Measurements from ENCODE around the gene STIP1. TPM values are rescaled to one million over a fixed set of nuclear protein-coding genes. Genes with fewer than 3 reads are reported as not detected.
A peak's percentile ranks its signal among the peaks of the same experiment; 100 is the strongest.

STIP1 gene
- polyA plus RNA-seq, 1 donor from 2014 or later, result 161 TPM

DNA sequence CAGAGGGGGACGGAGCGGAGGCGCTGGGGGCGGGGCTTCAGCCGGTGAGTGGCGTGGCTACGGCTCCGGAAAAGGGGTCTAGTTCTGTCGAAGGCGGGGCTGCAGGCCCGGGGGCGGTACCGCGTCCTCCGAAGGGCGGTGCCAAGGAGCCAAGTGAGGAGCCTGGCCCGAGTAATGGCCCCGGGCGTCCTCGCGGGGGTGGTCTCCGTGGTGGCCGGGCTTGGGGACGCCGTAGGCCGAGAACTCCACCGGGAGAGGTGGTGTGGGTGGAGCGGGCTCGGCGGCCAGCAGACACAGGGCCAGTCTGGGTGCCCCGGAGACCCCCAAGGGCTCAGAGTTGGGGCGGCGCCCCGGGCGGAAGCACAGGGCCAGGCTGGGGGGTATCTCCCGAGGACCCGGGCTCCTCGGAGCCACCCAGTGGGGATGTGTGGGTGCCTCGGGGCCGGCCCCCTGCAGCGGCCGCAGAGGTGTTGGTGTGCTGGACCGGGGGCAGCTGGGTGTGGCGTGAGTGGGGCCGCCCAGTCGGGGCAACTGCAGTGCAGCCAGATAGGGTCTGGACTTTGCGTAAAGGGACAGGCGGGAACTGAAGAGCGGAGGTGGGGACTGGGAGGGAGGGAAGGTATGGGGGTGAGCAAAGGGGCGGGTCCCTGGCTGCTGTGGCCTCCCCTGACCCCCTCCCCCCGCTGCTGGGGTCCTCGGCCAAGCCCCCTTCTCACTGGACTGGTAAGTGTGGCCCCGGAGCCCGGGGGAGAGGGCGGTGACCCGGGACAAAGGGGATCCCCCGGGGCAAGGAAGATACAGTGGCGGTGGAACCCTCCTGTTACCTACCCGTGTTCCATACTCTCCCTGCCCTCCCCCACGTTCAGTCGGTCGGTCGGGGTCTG is 55.8 kb downstream of the STIP1 start:
- Histone ChIP-seq H3K36me3 (ENCODE audit: insufficient read depth, low read length) (no peaks in the 10 kb centered on the region), H3K27ac (ENCODE audit: low read length) (peak overlapping the region; percentile 94), H3K9me3 (ENCODE audit: low read length) (no peaks in the 10 kb centered on the region), H4K20me1 (ENCODE audit: insufficient read depth) (no peaks in the 10 kb centered on the region), H3F3A (ENCODE audit: insufficient read depth, low read length, poor library complexity, severe bottlenecking) (no peaks in the 10 kb centered on the region), H3K27me3 (ENCODE audit: insufficient read depth, low read depth, low read length) (no peaks in the 10 kb centered on the region), H2AFZ (ENCODE audit: low read depth, low read length) (no peak overlapping the region), H3K9me2 (ENCODE audit: insufficient read depth, low read length) (no peaks in the 10 kb centered on the region), H3K4me3 (ENCODE audit: low read length) (peak overlapping the region; percentile 97), H3K79me2 (replicated peaks; ENCODE audit: insufficient read depth, low read length) (peaks cover 13% of the 10 kb centered on the region), H3K4me2 (ENCODE audit: low read length) (peak overlapping the region; percentile 80), H3K9ac (ENCODE audit: low read length) (peak overlapping the region; percentile 82)
- TF ChIP-seq POLR2AphosphoS5 (IDR thresholded peaks at IDR 0.05) (peak; percentile 45), SMC3 (conservative IDR thresholded peaks at IDR 0.05; ENCODE audit: poor library complexity) (no peak), TAF1 (IDR thresholded peaks at IDR 0.05; ENCODE audit: low read depth) (no peak), EP300 (conservative IDR thresholded peaks at IDR 0.05; ENCODE audit: poor library complexity, severe bottlenecking) (no peak), RAD21 (conservative IDR thresholded peaks at IDR 0.05) (no peak), MXI1 (conservative IDR thresholded peaks at IDR 0.05; ENCODE audit: poor library complexity, severe bottlenecking) (no peak)
- TF ChIP-seq, protein P1, sequence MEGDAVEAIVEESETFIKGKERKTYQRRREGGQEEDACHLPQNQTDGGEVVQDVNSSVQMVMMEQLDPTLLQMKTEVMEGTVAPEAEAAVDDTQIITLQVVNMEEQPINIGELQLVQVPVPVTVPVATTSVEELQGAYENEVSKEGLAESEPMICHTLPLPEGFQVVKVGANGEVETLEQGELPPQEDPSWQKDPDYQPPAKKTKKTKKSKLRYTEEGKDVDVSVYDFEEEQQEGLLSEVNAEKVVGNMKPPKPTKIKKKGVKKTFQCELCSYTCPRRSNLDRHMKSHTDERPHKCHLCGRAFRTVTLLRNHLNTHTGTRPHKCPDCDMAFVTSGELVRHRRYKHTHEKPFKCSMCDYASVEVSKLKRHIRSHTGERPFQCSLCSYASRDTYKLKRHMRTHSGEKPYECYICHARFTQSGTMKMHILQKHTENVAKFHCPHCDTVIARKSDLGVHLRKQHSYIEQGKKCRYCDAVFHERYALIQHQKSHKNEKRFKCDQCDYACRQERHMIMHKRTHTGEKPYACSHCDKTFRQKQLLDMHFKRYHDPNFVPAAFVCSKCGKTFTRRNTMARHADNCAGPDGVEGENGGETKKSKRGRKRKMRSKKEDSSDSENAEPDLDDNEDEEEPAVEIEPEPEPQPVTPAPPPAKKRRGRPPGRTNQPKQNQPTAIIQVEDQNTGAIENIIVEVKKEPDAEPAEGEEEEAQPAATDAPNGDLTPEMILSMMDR (IDR thresholded peaks at IDR 0.05; ENCODE audit: poor library complexity, severe bottlenecking), result peak; percentile 35
- TF ChIP-seq, protein P2, sequence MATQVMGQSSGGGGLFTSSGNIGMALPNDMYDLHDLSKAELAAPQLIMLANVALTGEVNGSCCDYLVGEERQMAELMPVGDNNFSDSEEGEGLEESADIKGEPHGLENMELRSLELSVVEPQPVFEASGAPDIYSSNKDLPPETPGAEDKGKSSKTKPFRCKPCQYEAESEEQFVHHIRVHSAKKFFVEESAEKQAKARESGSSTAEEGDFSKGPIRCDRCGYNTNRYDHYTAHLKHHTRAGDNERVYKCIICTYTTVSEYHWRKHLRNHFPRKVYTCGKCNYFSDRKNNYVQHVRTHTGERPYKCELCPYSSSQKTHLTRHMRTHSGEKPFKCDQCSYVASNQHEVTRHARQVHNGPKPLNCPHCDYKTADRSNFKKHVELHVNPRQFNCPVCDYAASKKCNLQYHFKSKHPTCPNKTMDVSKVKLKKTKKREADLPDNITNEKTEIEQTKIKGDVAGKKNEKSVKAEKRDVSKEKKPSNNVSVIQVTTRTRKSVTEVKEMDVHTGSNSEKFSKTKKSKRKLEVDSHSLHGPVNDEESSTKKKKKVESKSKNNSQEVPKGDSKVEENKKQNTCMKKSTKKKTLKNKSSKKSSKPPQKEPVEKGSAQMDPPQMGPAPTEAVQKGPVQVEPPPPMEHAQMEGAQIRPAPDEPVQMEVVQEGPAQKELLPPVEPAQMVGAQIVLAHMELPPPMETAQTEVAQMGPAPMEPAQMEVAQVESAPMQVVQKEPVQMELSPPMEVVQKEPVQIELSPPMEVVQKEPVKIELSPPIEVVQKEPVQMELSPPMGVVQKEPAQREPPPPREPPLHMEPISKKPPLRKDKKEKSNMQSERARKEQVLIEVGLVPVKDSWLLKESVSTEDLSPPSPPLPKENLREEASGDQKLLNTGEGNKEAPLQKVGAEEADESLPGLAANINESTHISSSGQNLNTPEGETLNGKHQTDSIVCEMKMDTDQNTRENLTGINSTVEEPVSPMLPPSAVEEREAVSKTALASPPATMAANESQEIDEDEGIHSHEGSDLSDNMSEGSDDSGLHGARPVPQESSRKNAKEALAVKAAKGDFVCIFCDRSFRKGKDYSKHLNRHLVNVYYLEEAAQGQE (IDR thresholded peaks at IDR 0.05; ENCODE audit: borderline replicate concordance), result no peak

DNA sequence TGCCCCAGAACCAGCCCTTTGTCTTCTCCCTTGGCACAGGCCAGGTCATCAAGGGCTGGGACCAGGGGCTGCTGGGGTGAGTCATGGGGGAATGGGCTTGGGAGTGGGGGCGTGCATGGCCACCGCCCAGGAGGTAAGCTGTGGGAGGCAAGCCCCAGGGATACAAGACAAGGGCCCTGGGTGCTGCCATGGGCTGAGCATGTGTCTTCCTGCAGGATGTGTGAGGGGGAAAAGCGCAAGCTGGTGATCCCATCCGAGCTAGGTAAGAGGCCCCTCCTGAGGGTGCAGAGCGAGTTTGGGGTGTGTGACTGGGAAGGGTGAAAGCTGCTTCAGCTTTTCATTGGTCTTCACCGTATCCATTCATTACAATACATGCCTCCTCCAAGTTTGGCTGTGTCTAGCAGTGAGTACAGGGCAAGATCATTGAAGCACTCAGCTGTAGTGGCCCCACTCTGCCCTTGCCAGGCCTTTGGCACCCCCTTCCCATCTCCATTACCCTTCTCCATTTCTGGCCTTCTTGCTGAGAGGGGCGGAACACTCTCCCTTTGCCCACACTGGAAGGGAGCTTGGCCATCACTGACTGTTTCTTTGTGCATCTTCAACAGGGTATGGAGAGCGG is 57.4 kb downstream of the STIP1 start:
- peaks cover 13% of the 10 kb centered on the region for H3K79me2 ChIP-seq (replicated peaks; ENCODE audit: insufficient read depth, low read length)
- no peak overlapping the region for H2AFZ ChIP-seq (ENCODE audit: low read depth, low read length)
- H3K27ac ChIP-seq (ENCODE audit: low read length), result no peak overlapping the region

More for the DNA sequence above, 57.4 kb downstream of the STIP1 start:
- Histone ChIP-seq H3K36me3 (ENCODE audit: insufficient read depth, low read length) (no peaks in the 10 kb centered on the region), H3K27me3 (ENCODE audit: insufficient read depth, low read depth, low read length) (no peaks in the 10 kb centered on the region), H3F3A (ENCODE audit: insufficient read depth, low read length, poor library complexity, severe bottlenecking) (no peaks in the 10 kb centered on the region), H3K4me3 (ENCODE audit: low read length) (peak overlapping the region; percentile 2), H3K9me2 (ENCODE audit: insufficient read depth, low read length) (no peaks in the 10 kb centered on the region), H3K4me2 (ENCODE audit: low read length) (no peak overlapping the region), H4K20me1 (ENCODE audit: insufficient read depth) (no peaks in the 10 kb centered on the region), H3K9me3 (ENCODE audit: low read length) (no peaks in the 10 kb centered on the region), H3K9ac (ENCODE audit: low read length) (no peak overlapping the region)
- TF ChIP-seq TAF1 (IDR thresholded peaks at IDR 0.05; ENCODE audit: low read depth) (no peak), MXI1 (conservative IDR thresholded peaks at IDR 0.05; ENCODE audit: poor library complexity, severe bottlenecking) (no peak), EZH2 (IDR thresholded peaks at IDR 0.05; ENCODE audit: borderline replicate concordance, insufficient read depth, low read length, poor library complexity, severe bottlenecking) (no peak), POLR2AphosphoS5 (IDR thresholded peaks at IDR 0.05) (no peak), RAD21 (conservative IDR thresholded peaks at IDR 0.05) (no peak), EP300 (conservative IDR thresholded peaks at IDR 0.05; ENCODE audit: poor library complexity, severe bottlenecking) (no peak), SMC3 (conservative IDR thresholded peaks at IDR 0.05; ENCODE audit: poor library complexity) (no peak)
- TF ChIP-seq, protein P2 (IDR thresholded peaks at IDR 0.05; ENCODE audit: borderline replicate concordance), result no peak
- TF ChIP-seq, protein P1 (IDR thresholded peaks at IDR 0.05; ENCODE audit: poor library complexity, severe bottlenecking), result no peak
